Neural cell (in vitro differentiated cells): Measurements from ENCODE around the gene WDR70. TPM values are rescaled to one million over a fixed set of nuclear protein-coding genes. Genes with fewer than 3 reads are reported as not detected.

Source experiments
- H2AFZ ChIP-seq: fragments of 200-600, 300-800 bp; sonication (generic), shearing (Covaris generic); 2 replicates; pipeline ENCODE4 v1.6.0; 2014; ENCODE audit warnings: low read depth, mild to moderate bottlenecking, antibody characterized with exemption, low read length, moderate library complexity
- H3F3A ChIP-seq: fragments of 200-600 bp; shearing (Covaris generic); 2 replicates; pipeline ENCODE4 v1.6.1; 2016; ENCODE audit warnings: mild to moderate bottlenecking, moderate library complexity, mixed read lengths, antibody characterized with exemption, low read length; ENCODE audit not compliant: insufficient read depth, poor library complexity, severe bottlenecking
- H3K27ac ChIP-seq: fragments of 200-600, 300-800 bp; sonication (generic), shearing (Covaris generic); 2 replicates; pipeline ENCODE4 v1.5.1; 2014; ENCODE audit warnings: mild to moderate bottlenecking, low read length, moderate library complexity
- H3K27me3 ChIP-seq: fragments of 300-800, 200-600 bp; sonication (generic), shearing (Covaris generic); 2 replicates; pipeline ENCODE4 v1.6.0; 2014; ENCODE audit warnings: mild to moderate bottlenecking, low read depth, low read length, moderate library complexity; ENCODE audit not compliant: insufficient read depth
- H3K36me3 ChIP-seq: fragments of 300-800, 200-600 bp; sonication (generic), shearing (Covaris generic); 2 replicates; pipeline ENCODE4 v1.5.1; 2014; ENCODE audit warnings: mild to moderate bottlenecking, antibody characterized with exemption, low read length, moderate library complexity; ENCODE audit not compliant: insufficient read depth
- H3K4me2 ChIP-seq: fragments of 300-800, 200-600 bp; sonication (generic), shearing (Covaris generic); 2 replicates; pipeline ENCODE4 v1.6.0; 2014; ENCODE audit warnings: mild to moderate bottlenecking, low read length
- H3K4me3 ChIP-seq: fragments of 300-800, 200-600 bp; sonication (generic), shearing (Covaris generic); 2 replicates; pipeline ENCODE4 v1.5.1; 2014; ENCODE audit warnings: mild to moderate bottlenecking, low read length, moderate library complexity
- H3K79me2 ChIP-seq: fragments of 200-600 bp; shearing (Covaris generic); replicated peaks from 2 replicates; pipeline ENCODE4 v1.6.0; 2014; ENCODE audit warnings: mild to moderate bottlenecking, low read length, moderate library complexity; ENCODE audit not compliant: insufficient read depth
- H3K9ac ChIP-seq: fragments of 300-800, 200-600 bp; sonication (generic), shearing (Covaris generic); 2 replicates; pipeline ENCODE4 v1.6.1; 2016; ENCODE audit warnings: mild to moderate bottlenecking, low read length, mixed read lengths
- H3K9me2 ChIP-seq: fragments of 200-600 bp; shearing (Covaris generic); 2 replicates; pipeline ENCODE4 v1.6.1; 2016; ENCODE audit warnings: mild to moderate bottlenecking, low read length, mixed read lengths; ENCODE audit not compliant: insufficient read depth
- H3K9me3 ChIP-seq: fragments of 200-600, 300-800 bp; sonication (generic), shearing (Covaris generic); 2 replicates; pipeline ENCODE4 v1.6.1; 2016; ENCODE audit warnings: mild to moderate bottlenecking, mixed run types, low read length, moderate library complexity, mixed read lengths
- H4K20me1 ChIP-seq: fragments of 200-600 bp; shearing (Covaris generic); 2 replicates; pipeline ENCODE4 v1.6.1; 2016; ENCODE audit warnings: mild to moderate bottlenecking, mixed run types; ENCODE audit not compliant: insufficient read depth
- CTCF ChIP-seq: fragments of 450-650 bp; IDR thresholded peaks from 2 replicates; pipeline ENCODE4 v1.5.1; 2014; ENCODE audit warnings: antibody characterized with exemption, mild to moderate bottlenecking, moderate library complexity; ENCODE audit not compliant: poor library complexity, severe bottlenecking
- EP300 ChIP-seq: fragments of 450-650 bp; conservative IDR thresholded peaks from 2 replicates; pipeline ENCODE4 v1.6.1; 2014; ENCODE audit warnings: antibody characterized with exemption, mild to moderate bottlenecking, moderate library complexity; ENCODE audit not compliant: poor library complexity, severe bottlenecking
- EZH2 ChIP-seq: fragments of 200-600, 300-800 bp; shearing (Covaris generic), sonication (generic); IDR thresholded peaks from 2 replicates; pipeline ENCODE4 v1.6.1; 2014; ENCODE audit warnings: antibody characterized with exemption, low read length, borderline replicate concordance, mild to moderate bottlenecking; ENCODE audit not compliant: insufficient read depth, poor library complexity, severe bottlenecking
- MXI1 ChIP-seq: fragments of 450-650 bp; conservative IDR thresholded peaks from 2 replicates; pipeline ENCODE4 v1.6.1; 2014; ENCODE audit warnings: antibody characterized with exemption, mild to moderate bottlenecking; ENCODE audit not compliant: poor library complexity, severe bottlenecking
- POLR2AphosphoS5 ChIP-seq: IDR thresholded peaks from 2 replicates; pipeline ENCODE4 v1.6.1; 2012
- RAD21 ChIP-seq: fragments of 450-650 bp; conservative IDR thresholded peaks from 2 replicates; pipeline ENCODE4 v1.6.1; 2014; ENCODE audit warnings: antibody characterized with exemption, mild to moderate bottlenecking, moderate library complexity
- SMC3 ChIP-seq: fragments of 450-650 bp; conservative IDR thresholded peaks from 2 replicates; pipeline ENCODE4 v1.6.1; 2014; ENCODE audit warnings: antibody characterized with exemption, mild to moderate bottlenecking, moderate library complexity; ENCODE audit not compliant: poor library complexity
- TAF1 ChIP-seq: IDR thresholded peaks from 2 replicates; pipeline ENCODE4 v1.6.1; 2012; ENCODE audit warnings: low read depth
- polyA plus RNA-seq: library from polyadenylated mRNA; depleted of rRNA; stranded (reverse); fragments of >200 nt; gene quantifications from 2 replicates; pipeline ENCODE4 v1.2.3, GENCODE V29; 2014
- TF ChIP-seq, protein P1 (sequence below): IDR thresholded peaks from 2 replicates; pipeline ENCODE4 v1.6.1; 2012; ENCODE audit warnings: borderline replicate concordance

Gene WDR70
- polyA plus RNA-seq, 1 donor from 2014 or later: 40.9 TPM

- TF ChIP-seq CTCF: no peak
These were observed 111.1 kb downstream of the WDR70 start (continued) for GRCh38 chr5:37490120-37490810.

DNA sequence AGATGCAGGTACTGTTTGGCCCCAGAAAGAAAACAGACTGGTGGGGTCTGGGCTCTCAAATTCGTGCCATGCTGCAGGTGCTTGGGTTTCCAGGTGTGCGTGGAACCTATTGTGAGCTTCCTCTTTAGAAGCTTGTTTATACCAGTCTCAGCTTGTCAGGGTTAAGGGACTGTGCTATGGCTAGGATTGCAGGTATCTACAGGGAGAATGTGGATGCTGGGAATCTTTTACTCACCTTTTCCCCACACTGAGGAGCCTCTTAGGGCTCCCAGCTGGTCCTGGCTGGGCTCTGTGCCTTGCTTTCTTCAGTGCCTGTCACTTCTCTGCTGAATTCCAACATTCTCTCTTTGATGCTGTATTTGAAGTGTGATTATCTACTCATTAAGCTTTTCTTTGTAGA lies 111.8 kb downstream of the WDR70 start:
- H3K79me2 ChIP-seq: no peaks in the 10 kb centered on the region
- no peak overlapping the region for H3K4me2 ChIP-seq
- H3K4me3 ChIP-seq: no peak overlapping the region
- H3K9me3 ChIP-seq: no peaks in the 10 kb centered on the region
- H4K20me1 ChIP-seq: no peaks in the 10 kb centered on the region
- H3K9me2 ChIP-seq: no peaks in the 10 kb centered on the region
- H3K27me3 ChIP-seq: no peaks in the 10 kb centered on the region
- H3K27ac ChIP-seq: no peak overlapping the region
- H3F3A ChIP-seq: no peaks in the 10 kb centered on the region
- no peak overlapping the region for H3K9ac ChIP-seq
- no peak overlapping the region for H2AFZ ChIP-seq
- TF ChIP-seq, protein P1, sequence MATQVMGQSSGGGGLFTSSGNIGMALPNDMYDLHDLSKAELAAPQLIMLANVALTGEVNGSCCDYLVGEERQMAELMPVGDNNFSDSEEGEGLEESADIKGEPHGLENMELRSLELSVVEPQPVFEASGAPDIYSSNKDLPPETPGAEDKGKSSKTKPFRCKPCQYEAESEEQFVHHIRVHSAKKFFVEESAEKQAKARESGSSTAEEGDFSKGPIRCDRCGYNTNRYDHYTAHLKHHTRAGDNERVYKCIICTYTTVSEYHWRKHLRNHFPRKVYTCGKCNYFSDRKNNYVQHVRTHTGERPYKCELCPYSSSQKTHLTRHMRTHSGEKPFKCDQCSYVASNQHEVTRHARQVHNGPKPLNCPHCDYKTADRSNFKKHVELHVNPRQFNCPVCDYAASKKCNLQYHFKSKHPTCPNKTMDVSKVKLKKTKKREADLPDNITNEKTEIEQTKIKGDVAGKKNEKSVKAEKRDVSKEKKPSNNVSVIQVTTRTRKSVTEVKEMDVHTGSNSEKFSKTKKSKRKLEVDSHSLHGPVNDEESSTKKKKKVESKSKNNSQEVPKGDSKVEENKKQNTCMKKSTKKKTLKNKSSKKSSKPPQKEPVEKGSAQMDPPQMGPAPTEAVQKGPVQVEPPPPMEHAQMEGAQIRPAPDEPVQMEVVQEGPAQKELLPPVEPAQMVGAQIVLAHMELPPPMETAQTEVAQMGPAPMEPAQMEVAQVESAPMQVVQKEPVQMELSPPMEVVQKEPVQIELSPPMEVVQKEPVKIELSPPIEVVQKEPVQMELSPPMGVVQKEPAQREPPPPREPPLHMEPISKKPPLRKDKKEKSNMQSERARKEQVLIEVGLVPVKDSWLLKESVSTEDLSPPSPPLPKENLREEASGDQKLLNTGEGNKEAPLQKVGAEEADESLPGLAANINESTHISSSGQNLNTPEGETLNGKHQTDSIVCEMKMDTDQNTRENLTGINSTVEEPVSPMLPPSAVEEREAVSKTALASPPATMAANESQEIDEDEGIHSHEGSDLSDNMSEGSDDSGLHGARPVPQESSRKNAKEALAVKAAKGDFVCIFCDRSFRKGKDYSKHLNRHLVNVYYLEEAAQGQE: no peak
- TF ChIP-seq MXI1 (no peak), SMC3 (no peak), RAD21 (no peak), TAF1 (no peak), POLR2AphosphoS5 (no peak), EP300 (no peak), EZH2 (no peak), CTCF (no peak)
- no peaks in the 10 kb centered on the region for H3K36me3 ChIP-seq
